Measurements from ENCODE around the gene EBPL.

The EBPL gene

DNA sequence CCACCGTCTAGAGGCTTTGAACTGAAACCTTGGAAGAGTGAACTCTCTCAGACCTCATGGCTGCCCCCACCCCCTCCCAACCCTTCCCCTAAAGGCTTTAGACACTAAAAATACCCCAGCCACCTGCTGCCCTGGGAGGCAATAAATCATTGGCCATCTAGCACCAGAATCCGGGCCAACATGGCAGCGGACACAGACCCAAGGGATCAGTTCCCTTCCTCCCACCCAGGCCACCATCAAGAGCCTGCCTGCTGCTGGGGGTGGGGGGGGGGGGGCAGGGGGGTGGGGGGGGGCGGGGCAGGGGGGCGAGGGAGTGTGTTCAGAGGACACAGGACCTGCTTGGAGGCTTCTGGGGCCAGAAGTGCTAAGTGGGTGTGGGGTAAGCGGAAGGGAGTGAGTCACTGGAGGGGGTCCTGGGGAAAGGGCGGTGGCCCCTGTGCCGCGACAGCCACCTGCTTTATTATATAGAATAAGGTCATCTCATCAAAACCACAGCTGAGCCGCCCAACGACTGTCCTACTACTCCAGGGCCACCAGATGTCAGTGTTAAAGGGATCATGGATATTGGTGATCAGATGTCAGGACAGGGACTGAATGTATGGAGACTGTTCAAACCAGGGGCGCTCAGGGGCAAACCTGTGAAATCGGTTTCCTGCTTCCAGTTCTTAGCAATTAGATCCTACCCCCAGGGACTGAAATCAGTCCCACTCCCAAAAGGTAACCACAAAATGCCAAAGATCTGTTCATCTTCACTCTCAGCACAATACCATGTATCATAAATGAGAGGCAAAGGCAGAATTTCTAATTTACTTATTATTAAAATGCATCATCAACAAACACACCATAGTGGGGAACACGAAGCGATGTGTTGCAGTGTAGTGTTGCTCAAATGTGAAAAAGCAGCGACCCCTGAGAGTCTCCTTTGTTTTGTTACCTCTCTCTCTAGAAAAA is 38.7 kb downstream of the EBPL start:
- Mint-ChIP-seq H3K4me3 (no peak overlapping the region), H3K4me1 (no peaks in the 10 kb centered on the region), H3K27ac (no peak overlapping the region), H3K27me3 (no peaks in the 10 kb centered on the region), H3K36me3 (no peaks in the 10 kb centered on the region), H3K9me3 (no peaks in the 10 kb centered on the region)

DNA sequence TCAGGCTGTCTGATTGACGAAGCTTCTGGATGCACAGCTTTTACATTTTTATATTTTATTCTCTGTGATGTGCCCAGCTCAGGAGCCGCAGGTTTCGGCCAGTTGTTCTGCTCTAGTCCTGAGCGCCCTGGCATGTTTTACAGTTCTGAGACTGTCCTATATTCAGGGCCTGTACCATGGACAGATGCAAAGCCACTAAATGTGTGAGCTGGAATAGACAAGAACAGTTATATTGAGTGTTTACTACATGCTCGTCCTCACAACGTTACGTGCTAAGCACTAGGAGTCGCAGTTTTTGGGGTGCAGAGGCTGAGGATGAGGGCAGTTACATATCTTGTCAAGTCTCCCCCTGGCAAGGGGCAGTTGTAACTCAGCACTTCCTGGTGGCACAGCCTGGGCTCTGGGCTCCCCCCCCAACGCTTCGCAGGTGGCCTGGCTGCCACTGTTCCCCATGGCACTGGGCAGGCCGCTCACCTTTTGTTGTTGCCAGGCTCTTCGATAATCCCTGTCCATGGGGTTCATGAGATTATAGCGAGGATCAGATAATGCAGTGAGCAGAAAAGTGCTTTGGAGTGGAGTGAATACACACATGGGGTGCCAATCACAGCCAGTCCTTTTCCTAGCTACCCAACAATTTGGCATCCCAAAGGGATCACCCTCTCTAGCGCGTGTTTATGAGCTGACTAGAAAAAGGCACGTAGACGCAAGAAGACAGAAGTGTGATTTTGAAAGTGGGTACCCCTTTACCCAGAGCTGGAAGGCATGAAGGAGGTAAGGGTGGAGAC is 39.5 kb downstream of the EBPL start:
- H3K4me3 Mint-ChIP-seq: no peak overlapping the region
- no peaks in the 10 kb centered on the region for H3K9me3 Mint-ChIP-seq
- no peaks in the 10 kb centered on the region for H3K36me3 Mint-ChIP-seq
- H3K27me3 Mint-ChIP-seq: no peaks in the 10 kb centered on the region
- no peak overlapping the region for H3K27ac Mint-ChIP-seq
- no peaks in the 10 kb centered on the region for H3K4me1 Mint-ChIP-seq

DNA sequence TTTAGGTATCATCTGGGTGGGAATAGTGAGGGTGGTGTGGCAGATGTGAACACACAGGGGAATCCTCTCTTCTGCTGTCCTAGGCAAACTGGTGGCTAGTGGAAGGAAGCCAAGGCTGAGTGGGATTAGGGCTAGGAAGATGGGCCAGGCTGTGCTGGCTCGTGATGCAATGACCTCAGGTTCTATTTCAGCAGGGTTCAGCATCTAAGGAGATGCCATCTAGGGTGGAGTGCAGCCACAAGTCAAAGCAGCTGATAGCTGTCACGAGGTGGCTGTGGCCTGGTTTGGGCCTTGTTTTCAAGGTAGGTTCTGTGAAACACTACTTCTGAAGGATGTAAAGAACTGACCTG is 41.3 kb downstream of the EBPL start:
- peaks cover 6% of the 10 kb centered on the region for H3K4me1 Mint-ChIP-seq
- no peaks in the 10 kb centered on the region for H3K9me3 Mint-ChIP-seq
- no peak overlapping the region for H3K4me3 Mint-ChIP-seq
- H3K36me3 Mint-ChIP-seq: no peaks in the 10 kb centered on the region
- no peak overlapping the region for H3K27ac Mint-ChIP-seq
- no peaks in the 10 kb centered on the region for H3K27me3 Mint-ChIP-seq

DNA sequence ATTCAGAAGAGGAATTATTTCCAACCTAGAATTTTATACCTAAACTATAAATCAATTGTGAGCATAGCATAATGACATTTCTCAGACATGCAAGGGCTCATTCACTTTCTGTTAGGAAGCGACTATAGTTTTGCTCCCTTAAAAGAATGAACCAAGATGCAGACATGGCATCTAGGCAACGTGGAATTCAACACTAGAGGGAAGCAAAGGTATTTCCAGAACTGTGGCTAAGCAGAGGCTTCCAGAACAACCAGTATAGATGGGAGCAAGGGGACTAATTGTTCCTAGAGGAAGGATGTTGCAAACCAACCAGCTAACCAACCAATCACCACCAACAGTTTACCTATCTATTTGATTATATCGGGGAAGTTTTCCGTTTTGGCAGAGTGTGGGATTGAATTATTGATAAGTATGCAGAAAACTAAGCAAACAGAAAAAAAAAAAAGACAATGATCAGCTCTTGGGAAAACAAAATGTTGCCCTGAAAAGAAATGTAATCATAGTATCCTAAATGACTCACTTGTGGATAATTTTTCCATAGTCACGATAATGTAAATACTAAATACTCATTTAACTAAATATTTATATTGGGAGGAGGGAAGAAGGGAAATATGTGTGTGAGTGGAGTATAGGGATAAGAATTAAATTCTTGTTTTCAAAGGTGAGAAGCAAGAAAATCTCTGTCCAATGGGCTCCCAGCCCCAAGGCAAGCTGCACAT is 41.9 kb downstream of the EBPL start:
- no peaks in the 10 kb centered on the region for H3K36me3 Mint-ChIP-seq
- no peaks in the 10 kb centered on the region for H3K27me3 Mint-ChIP-seq
- H3K4me3 Mint-ChIP-seq: no peak overlapping the region
- peaks cover 10% of the 10 kb centered on the region for H3K4me1 Mint-ChIP-seq
- H3K27ac Mint-ChIP-seq: no peak overlapping the region
- no peaks in the 10 kb centered on the region for H3K9me3 Mint-ChIP-seq

GRCh38 chr13:49646688-49647087 is 44.6 kb downstream of the EBPL start:
- no peak overlapping the region for H3K27ac Mint-ChIP-seq

DNA sequence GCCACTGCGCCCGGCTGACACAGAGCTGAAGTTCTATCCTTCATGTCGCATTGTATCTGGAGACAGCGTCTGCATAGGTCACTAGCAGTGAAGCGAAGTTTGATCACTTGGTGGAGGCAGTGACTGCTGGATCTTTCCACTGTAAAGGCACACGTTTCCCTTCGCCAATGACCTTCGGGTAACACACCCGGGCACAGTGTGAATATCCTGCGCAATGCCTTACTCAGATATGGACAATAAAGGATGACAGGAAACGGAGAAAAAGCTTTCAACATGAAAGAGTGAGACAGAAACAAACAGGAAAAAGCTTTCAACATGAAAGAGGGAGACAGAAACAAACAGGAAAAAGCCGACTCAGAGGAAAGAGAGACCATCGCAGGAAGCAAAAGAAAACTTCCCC is 45.8 kb downstream of the EBPL start:
- H3K36me3 Mint-ChIP-seq: no peaks in the 10 kb centered on the region
- peaks cover 15% of the 10 kb centered on the region for H3K4me1 Mint-ChIP-seq
- H3K27me3 Mint-ChIP-seq: no peaks in the 10 kb centered on the region
- H3K4me3 Mint-ChIP-seq: peak overlapping the region; percentile 33
- H3K27ac Mint-ChIP-seq: no peak overlapping the region
- no peaks in the 10 kb centered on the region for H3K9me3 Mint-ChIP-seq

More at GRCh38 chr13:49646688-49647087, 44.6 kb downstream of the EBPL start:
- Mint-ChIP-seq H3K27me3 (no peaks in the 10 kb centered on the region), H3K4me3 (no peak overlapping the region), H3K9me3 (no peaks in the 10 kb centered on the region), H3K36me3 (no peaks in the 10 kb centered on the region), H3K4me1 (peaks cover 15% of the 10 kb centered on the region)

DNA sequence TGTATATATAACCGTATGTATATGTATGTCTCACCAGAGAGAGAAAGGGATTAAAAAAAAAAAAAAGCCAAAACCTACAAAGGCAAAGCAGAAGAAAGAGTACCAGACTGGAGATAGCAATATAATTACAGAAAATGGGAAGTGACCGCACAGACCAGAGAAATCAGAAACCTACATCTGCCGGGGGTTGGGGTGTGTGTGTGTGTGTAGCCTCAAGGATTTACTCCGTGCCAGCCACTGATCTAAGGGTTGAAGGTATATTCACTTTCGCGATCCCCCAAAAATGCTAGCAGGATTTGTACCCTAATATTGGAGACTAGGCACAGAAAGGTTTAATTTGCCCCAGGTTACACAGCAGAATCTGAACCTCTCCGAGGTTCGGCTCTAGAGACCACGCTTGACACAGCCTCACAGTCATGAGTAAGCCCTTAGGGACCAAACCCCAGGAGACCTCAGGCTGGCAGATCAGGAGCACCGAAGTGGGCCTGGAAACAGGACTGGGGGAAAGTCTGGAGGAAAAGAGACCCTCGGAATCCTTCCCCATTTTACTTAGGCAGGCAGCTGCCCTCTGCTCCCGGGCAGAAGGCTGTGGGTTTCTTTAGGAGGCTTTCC is 48.1 kb downstream of the EBPL start:
- Mint-ChIP-seq H3K27me3 (no peaks in the 10 kb centered on the region), H3K4me3 (no peak overlapping the region), H3K4me1 (peaks cover 15% of the 10 kb centered on the region), H3K36me3 (no peaks in the 10 kb centered on the region), H3K27ac (no peak overlapping the region), H3K9me3 (no peaks in the 10 kb centered on the region)

DNA sequence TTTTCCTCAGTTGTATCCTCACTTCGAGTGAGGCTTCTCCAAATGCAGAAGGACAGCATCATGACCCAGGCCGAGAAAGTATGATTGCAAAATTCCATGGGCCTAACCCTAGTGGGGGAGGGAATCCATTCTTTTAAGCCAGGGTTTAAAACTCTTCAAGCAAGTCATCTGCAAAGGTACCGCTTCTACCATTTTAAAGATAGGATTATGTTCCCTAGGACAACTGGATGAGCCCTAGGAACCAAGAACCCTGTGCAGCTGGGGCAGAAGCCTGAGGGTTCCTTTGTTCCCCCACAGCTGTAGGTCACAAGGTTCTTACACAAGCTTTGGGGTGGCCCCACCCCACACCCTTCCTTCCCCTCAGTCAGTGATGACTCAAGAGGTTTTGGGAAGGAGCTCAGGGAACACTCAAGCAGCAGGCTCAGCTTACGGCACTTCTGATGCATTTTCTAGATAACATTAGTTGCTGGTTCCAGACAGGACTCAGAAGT is 49.4 kb downstream of the EBPL start:
- Mint-ChIP-seq H3K9me3 (no peaks in the 10 kb centered on the region), H3K27ac (no peak overlapping the region), H3K36me3 (no peaks in the 10 kb centered on the region), H3K27me3 (no peaks in the 10 kb centered on the region), H3K4me3 (no peak overlapping the region), H3K4me1 (peaks cover 15% of the 10 kb centered on the region)

- no peaks in the 10 kb centered on the region for H3K9me3 Mint-ChIP-seq
- H3K27ac Mint-ChIP-seq: no peak overlapping the region
- H3K27me3 Mint-ChIP-seq: no peaks in the 10 kb centered on the region
- H3K36me3 Mint-ChIP-seq: no peaks in the 10 kb centered on the region
- H3K4me1 Mint-ChIP-seq: peaks cover 27% of the 10 kb centered on the region
- H3K4me3 Mint-ChIP-seq: no peak overlapping the region
Observed at GRCh38 chr13:49638744-49639072, 52.6 kb downstream of the EBPL start.

- H3K9me3 Mint-ChIP-seq: no peaks in the 10 kb centered on the region
- no peak overlapping the region for H3K4me3 Mint-ChIP-seq
- no peaks in the 10 kb centered on the region for H3K36me3 Mint-ChIP-seq
- no peaks in the 10 kb centered on the region for H3K27me3 Mint-ChIP-seq
- H3K4me1 Mint-ChIP-seq: peaks cover 30% of the 10 kb centered on the region
- no peak overlapping the region for H3K27ac Mint-ChIP-seq
Observed at GRCh38 chr13:49638030-49638743, 53.1 kb downstream of the EBPL start.

DNA sequence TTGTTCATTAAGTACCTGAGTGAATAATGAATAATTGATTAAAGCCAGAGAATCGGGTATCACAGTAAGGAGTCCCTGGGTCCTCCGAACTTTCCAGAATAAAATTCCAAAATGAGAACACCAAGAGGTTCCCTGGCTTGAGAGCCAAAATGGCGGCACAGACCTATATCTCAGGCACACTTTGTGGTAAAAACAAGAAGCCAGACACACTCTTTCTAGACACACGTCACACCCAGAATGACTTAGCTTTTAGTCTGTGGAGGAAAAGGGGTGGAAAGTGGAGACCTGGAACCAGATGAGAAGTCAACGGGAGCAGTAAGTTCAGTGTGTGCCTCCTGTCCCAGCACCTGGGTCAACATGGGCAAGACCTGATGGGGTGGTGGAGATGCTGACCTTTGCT is 54.6 kb downstream of the EBPL start:
- Mint-ChIP-seq H3K36me3 (no peaks in the 10 kb centered on the region), H3K4me3 (no peak overlapping the region), H3K9me3 (no peaks in the 10 kb centered on the region), H3K27ac (no peak overlapping the region), H3K27me3 (no peaks in the 10 kb centered on the region), H3K4me1 (peaks cover 27% of the 10 kb centered on the region)

- H3K27ac Mint-ChIP-seq: no peak overlapping the region
- H3K4me3 Mint-ChIP-seq: peak overlapping the region; percentile 63
- peaks cover 27% of the 10 kb centered on the region for H3K4me1 Mint-ChIP-seq
- no peaks in the 10 kb centered on the region for H3K27me3 Mint-ChIP-seq
- no peaks in the 10 kb centered on the region for H3K9me3 Mint-ChIP-seq
- H3K36me3 Mint-ChIP-seq: no peaks in the 10 kb centered on the region
Observed at GRCh38 chr13:49635599-49636433, 55.5 kb downstream of the EBPL start.

- H3K27ac Mint-ChIP-seq: no peak overlapping the region
Observed at GRCh38 chr13:49633710-49634109, 57.6 kb downstream of the EBPL start.

GRCh38 chr13:49632156-49632555 is 59.1 kb downstream of the EBPL start:
- Mint-ChIP-seq H3K4me3 (no peak overlapping the region), H3K36me3 (no peaks in the 10 kb centered on the region), H3K4me1 (peaks cover 44% of the 10 kb centered on the region), H3K27ac (no peak overlapping the region), H3K27me3 (no peaks in the 10 kb centered on the region), H3K9me3 (no peaks in the 10 kb centered on the region)

More at GRCh38 chr13:49633710-49634109, 57.6 kb downstream of the EBPL start:
- Mint-ChIP-seq H3K4me3 (no peak overlapping the region), H3K9me3 (no peaks in the 10 kb centered on the region), H3K36me3 (no peaks in the 10 kb centered on the region), H3K27me3 (no peaks in the 10 kb centered on the region), H3K4me1 (peaks cover 34% of the 10 kb centered on the region)

Data from activated naive CD4-positive, alpha-beta T cell treated with anti-CD3 and anti-CD28 coated beads, Interleukin-2, amount 50 U/mL, for 24 hours (primary cell).